ENCODE results near the gene IL22RA2.

IL22RA2 gene

DNA sequence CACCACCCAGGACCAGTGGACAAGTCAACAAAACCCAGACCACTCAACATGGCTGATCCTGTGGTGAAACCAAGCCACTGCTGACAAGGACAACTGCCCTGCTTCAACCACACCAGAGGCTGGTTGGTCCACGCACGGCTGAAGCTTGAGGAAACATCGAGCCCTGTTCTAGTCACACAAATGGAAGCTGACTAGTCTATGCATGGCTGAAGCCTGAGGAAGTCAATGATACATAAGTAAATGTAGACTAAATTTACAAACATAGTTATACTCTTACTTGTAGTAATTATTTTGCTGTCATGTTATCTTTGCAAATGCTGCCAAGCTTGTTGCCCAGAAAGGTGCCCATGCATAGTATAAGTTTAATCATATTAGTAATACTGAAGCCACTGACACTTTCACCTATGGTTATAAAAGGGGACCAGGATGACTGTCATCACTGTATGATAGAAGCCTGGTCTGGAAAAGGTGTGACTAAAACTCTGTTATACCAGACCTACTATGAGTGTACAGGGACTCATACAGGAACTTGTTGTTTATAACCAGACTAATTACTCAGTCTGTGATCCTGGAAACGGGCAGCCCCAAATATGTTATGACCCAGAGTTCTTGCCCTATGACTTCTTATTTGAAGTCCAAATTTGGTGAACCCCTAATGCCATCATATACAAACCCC is 5.6 kb downstream of the IL22RA2 start:
- DNase-seq = no peak

DNA sequence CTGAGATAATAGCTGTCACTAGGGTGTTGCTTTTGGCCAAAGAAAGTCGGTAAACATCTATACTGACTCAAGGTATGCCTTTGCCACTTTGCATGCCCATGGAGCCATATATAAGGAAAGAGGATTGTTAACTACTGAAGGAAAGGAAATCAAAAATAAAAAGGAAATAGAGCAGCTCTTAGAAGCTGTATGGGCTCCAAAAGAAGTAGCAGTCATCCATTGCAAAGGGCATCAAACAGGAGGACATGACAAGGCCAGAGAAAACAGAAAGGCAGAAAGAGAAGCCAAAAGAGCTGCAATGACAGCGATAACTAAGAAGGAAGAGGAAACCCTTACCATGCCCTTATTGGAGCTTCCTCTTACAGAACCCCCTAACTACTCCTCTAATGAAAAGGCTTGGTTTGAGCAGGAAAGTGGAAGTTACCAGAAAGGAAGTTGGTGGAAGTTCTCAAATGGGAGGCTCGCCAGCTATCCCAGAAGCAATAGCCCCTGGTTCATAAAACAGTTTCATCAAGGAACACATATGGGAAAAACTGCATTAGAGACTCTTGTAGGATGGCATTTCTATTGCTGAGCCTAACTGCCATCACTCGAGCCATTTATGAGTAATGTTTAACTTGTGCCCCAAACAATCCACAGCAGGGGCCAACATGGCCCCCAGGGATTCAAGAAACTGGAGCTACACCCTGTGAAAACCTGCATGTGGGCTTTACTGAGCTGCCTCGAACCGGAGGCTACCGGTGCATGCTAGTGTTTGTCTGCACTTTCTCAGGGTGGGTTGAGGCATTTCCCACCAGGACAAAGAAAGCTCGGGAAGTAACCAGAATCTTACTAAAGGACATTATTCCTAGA is 7.0 kb downstream of the IL22RA2 start:
- DNase-seq = no peak

DNA sequence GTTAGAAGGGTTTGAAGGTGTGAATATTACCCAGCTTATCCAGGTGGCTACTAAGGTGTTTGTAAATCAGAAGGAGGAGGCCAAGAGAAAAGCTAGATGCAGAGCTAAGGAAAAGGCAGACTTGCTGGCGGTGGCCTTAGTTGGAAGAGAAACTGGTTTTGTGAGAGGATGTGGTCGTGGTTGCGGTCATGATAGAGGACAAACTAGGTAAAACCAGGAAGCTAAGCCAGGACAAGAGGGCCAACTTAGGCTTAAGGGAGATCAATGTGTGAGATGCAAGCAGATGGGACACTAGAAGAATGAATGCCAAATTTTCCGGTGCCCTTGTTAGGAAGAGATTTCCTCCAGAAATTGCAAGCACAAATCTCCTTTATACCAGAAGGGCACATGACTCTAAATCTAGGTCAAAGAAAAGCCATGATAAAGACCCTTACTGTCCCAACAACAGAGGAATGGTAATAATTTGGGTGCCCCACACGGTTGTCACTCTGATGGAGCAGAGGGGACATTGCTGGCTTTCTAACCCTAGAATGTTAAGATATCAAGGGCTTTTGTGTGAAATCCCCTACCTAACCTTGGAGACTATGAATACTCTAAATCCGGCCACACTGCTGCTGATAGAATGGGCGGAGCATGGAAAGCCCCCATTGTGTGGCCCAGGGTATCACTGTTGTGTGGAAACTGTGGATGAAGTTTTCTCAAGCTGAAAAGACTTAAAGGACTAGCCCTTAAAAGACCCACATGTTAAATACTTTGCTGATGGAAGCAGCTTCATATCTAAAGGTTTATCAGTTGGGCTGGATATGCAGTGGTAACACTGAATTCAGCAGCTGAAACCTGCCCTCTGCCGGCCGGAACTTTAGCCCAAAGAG is 7.8 kb downstream of the IL22RA2 start:
- DNase-seq = no peak

- DNase-seq = no peak
Observed at GRCh38 chr6:137163732-137164318, 9.6 kb downstream of the IL22RA2 start.

DNA sequence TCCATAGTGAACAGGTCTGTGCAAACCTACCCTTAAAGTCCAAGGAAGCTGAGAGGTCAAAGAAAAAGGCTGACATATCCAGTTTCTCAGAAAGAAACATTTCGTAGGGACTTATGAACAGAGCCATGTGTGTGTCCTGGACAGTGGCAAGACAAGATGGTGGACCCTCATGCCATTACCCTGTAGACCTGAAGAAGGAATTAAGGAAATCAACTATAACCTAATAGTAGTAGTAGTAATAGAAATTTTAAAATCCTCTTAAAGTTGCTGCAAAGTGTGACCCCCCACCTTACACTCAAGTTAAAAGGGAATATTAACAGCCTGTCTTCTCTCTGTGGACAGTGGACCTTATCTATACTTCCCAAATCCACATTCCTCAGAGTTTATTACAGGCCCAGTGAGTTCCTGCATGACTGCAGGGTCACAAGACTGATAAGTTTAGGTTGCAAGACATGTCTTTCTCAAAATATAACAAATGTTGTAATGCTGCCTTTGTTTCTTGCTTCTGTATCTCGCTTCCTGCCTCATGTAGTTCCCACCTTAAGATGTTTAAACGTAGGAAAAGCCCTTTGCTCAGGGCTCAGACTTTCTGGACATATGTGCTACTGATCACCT is 10.6 kb downstream of the IL22RA2 start:
- no peak for DNase-seq

DNA sequence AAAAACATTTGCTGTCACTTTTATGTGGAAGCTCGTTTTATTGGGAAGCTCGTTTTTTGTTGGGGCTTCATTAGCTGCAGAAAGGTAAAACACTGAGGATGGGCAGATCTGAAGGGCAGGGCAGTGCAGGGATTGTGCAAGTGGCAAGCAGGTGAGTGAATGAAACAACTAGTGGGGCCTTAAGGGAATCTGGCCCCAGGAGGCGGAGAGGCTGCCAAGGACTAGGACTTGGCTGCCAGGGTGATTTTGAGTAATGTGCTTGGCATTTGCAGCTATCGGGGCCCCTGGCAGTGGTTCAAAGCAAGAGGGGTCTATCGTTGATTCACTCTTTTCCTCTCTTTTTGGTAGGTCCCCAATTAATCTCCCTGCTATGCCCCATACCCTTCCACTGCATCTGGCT is 11.5 kb downstream of the IL22RA2 start:
- DNase-seq = no peak

DNA sequence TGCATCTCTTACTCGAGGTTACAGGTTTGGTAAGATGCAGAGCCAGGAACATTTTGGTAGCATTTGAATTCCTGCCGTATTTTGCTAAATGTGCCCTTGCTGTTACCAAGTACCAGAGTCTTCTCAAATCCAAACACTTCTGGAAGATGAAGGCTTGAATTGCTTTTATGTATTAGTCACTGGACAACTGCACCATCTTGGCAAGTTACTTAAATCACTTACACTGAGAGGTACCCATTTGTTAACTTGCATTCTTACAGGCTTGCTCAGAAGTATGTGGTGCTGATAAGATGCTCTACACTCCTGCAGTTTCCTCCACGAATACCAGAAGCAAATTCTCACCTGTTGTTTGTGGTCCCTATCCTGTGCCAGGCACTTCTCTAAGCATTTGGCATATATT is 12.7 kb downstream of the IL22RA2 start:
- no peak for DNase-seq

- no peak for DNase-seq
Observed at GRCh38 chr6:137159912-137160311, 13.5 kb downstream of the IL22RA2 start.

GRCh38 chr6:137157601-137158000 is 15.8 kb downstream of the IL22RA2 start:
- DNase-seq = no peak

DNA sequence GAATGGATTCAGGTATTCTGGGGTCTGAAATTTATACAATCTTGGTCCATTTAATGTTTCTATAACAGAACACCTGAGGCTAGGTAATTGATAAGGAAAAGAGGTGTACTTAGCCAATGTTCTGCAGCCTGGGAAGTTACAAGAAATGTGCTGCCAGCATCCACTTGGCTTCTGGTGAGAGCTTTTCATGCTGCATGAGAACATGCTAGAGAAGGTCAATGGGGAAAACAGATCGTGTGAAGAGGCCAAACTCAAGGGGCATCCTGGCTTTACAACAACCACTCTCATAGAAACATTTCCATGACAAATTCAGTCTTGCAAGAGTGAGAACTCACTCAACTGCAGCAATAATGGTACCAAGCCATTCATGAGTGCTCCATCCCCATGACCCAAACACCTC is 16.8 kb downstream of the IL22RA2 start:
- no peak for DNase-seq

DNA sequence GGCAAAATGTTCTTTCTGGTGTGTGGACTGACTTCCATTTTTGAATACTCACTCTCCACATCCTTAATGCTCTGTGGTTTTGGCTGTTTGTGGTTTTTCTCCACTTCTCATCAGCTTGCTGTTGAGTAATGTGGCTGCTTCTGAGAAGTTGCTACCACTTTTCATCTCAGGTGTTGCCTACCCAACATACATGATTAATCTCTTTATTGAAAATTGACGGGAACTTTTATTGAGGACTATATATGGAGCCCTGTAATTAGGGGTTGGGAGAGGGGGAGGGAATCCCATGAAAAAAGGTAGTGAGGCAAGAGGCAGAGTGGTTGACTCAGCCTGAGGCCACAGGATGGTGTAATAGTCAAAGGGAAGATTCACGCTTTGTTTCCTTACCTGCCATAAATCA is 17.6 kb downstream of the IL22RA2 start:
- no peak for DNase-seq

- DNase-seq = no peak
Observed at GRCh38 chr6:137150072-137150471, 23.4 kb downstream of the IL22RA2 start.

- DNase-seq = no peak
Observed at GRCh38 chr6:137149035-137149393, 24.4 kb downstream of the IL22RA2 start.

- no peak for DNase-seq
Observed at GRCh38 chr6:137148306-137149034, 25.0 kb downstream of the IL22RA2 start.

- no peak for DNase-seq
Observed at GRCh38 chr6:137147195-137147594, 26.2 kb downstream of the IL22RA2 start.

DNA sequence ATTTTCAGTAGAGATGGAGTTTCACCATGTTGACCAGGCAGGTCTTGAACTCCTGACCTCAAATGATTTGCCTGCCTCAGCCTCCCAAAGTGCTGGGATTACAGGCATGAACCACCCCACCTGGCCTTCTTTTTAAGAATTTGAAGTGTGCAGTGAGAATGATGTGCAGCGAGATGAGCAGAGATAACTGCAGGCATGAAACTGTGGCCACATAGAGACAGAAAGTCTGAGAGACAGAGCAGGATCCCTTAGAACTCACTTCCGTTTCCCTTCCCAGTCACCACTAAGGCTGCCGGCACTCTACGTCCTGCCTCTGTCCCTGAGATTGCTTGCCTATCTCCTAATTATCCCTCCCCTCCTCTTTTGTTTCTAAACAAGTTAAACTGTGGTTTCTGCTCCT is 27.2 kb downstream of the IL22RA2 start:
- no peak for DNase-seq

DNA sequence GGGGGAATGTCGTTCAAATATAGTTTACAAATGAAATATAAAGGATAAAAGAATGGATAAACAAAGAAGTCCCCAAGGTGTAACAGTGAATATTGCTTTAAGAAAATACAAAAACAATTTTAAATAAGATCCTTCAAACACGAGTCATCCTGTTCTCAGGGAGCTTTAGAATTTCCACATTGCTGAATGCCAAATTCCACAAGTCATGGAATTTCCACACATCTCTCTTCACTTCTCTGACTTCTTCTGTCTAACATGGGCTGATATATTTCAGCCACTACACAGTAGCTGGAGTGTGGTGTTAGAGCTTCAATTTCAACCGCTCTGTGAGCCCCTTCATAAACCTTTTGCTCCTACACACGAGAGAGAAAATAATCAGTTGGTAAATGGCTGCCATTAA is 28.0 kb downstream of the IL22RA2 start:
- DNase-seq = no peak

GRCh38 chr6:137136065-137136464 is 37.4 kb downstream of the IL22RA2 start:
- DNase-seq = no peak

DNA sequence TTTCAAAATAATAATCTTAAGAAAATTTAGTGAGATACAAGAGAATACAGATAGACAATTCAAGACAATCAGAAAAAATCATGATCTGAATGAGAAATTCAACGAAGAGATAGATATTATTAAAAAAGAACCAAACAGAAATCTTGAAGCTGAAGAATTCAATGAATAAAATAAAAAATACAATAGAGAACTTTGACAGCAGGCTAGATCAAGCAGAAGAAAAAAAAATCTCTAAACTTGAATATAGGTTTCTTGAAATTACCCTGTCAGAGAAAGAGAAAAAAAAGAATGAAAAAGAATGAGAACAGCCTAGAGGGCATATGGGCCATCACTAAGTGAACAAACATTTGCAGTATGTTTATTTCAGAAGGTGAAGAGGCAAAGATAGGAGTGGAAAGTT is 39.0 kb downstream of the IL22RA2 start:
- DNase-seq = no peak

DNA sequence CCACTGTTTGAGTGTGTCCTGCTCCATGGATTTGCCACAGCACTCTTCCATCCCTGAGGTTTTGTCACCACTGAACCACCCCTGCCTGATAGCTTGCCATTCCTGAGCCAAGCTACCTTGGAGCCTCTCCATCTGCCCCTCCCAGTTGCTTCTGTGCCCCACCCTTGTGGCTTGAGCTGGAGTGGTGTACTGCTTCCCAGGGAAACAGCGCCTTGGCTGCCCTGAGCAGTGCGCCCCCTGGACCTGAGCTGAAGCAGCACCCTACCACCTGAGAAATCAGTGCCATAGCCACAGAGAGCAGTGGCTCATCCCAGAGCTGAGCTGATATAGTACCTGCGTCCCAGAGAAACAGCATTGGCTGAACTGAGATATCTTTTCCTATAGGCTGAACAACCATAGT is 40.3 kb downstream of the IL22RA2 start:
- no peak for DNase-seq

All from amygdala (tissue), 56 donors.